Endothelial cell (in vitro differentiated cells): Measurements from ENCODE around the gene YY1. TPM values are rescaled to one million over a fixed set of nuclear protein-coding genes. Genes with fewer than 3 reads are reported as not detected.

Experiments used
- DNase-seq: peaks from one replicate; pipeline ENCODE4 v3.0.0; 2021; ENCODE audit warnings: low spot score
- H3K27ac Mint-ChIP-seq: one replicate; pipeline ENCODE4 v1.8.0; 2021; ENCODE audit warnings: mixed read lengths, inconsistent platforms; ENCODE audit not compliant: unreplicated experiment
- H3K27me3 Mint-ChIP-seq: one replicate; pipeline ENCODE4 v1.8.0; 2021; ENCODE audit warnings: mild to moderate bottlenecking, moderate library complexity, mixed read lengths, inconsistent platforms; ENCODE audit not compliant: unreplicated experiment
- H3K36me3 Mint-ChIP-seq: one replicate; pipeline ENCODE4 v1.8.0; 2021; ENCODE audit warnings: mild to moderate bottlenecking, low read depth, mixed read lengths, inconsistent platforms; ENCODE audit not compliant: unreplicated experiment
- H3K4me1 Mint-ChIP-seq: one replicate; pipeline ENCODE4 v1.8.0; 2021; ENCODE audit warnings: mild to moderate bottlenecking, mixed read lengths, inconsistent platforms; ENCODE audit not compliant: unreplicated experiment
- H3K4me3 Mint-ChIP-seq: one replicate; pipeline ENCODE4 v1.8.0; 2021; ENCODE audit warnings: mild to moderate bottlenecking, mixed read lengths, inconsistent platforms; ENCODE audit not compliant: unreplicated experiment
- H3K9me3 Mint-ChIP-seq: one replicate; pipeline ENCODE4 v1.8.0; 2021; ENCODE audit warnings: mixed read lengths, inconsistent platforms; ENCODE audit not compliant: unreplicated experiment
- CTCF ChIP-seq: fragments of 200-600 bp; sonication (generic); IDR thresholded peaks from one replicate; pipeline ENCODE4 v1.5.0; 2021; ENCODE audit warnings: antibody characterized with exemption; ENCODE audit not compliant: unreplicated experiment
- total RNA-seq: library from RNA; stranded (reverse); fragmentation: NEBNext Ultra II Directional; extraction: Animal tissue kit (Norgen Biotek cat#: 25700); gene quantifications from one replicate; pipeline ENCODE4 v1.2.1, GENCODE V29; 2021; ENCODE audit not compliant: unreplicated experiment

YY1 gene
- total RNA-seq, 1 donor from 2014 or later, result 81.7 TPM

GRCh38 chr14:100283984-100284881, 45.3 kb downstream of the YY1 start:
- no peak overlapping the region for H3K27ac Mint-ChIP-seq
- peak overlapping the region; percentile 83 for H3K4me3 Mint-ChIP-seq
- no peak for DNase-seq
- H3K4me1 Mint-ChIP-seq, result peaks cover 22% of the 10 kb centered on the region
- H3K9me3 Mint-ChIP-seq, result no peaks in the 10 kb centered on the region
- H3K36me3 Mint-ChIP-seq, result peaks cover 16% of the 10 kb centered on the region
- no peak for TF ChIP-seq CTCF
- H3K27me3 Mint-ChIP-seq, result peaks cover 18% of the 10 kb centered on the region

DNA sequence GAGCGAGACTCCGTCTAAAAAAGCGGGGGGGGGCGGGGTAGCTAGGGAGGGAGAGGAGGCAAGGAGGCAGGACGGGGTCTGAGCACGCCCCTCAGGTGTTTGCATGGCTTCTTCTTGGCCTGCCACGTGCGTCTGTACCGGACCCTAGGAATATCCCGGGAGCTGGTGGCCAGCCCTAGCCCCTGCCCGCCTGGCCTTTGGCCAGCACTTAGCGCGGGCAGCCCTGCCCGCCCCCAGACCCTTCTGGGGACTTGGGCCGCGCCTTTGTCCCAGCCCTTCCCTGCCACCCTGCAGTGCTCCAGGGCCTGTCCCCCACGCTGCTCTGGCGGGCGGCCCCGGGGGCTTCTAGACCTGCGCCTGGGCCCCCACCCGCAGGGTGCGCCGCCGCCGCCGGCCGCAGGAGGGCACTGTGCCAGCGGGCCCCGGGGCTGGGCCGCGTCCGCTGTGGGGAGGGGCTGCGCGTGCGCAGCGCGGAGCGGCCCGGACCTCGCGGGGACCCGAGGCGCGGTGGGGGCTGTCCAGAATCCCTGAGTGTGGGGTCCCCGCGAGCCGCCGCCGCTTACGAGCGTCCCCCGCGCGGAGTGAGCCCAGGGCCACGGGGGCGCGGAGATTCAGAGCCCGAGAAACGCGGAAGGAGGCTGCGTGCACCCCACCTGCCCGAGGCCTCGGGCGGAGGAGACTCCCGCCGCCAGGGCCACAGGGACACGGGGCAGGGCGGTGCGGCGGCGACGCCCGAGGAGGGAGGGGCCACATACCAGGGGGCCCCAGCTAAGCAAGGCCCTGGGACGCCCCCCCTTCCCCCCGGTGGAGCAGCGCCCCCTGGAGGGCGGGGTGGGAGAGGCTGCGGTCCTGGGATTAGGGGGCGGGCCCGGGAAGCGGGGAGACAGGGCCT, 46.3 kb downstream of the YY1 start:
- no peak overlapping the region for H3K4me3 Mint-ChIP-seq
- no peak overlapping the region for H3K27ac Mint-ChIP-seq

DNA sequence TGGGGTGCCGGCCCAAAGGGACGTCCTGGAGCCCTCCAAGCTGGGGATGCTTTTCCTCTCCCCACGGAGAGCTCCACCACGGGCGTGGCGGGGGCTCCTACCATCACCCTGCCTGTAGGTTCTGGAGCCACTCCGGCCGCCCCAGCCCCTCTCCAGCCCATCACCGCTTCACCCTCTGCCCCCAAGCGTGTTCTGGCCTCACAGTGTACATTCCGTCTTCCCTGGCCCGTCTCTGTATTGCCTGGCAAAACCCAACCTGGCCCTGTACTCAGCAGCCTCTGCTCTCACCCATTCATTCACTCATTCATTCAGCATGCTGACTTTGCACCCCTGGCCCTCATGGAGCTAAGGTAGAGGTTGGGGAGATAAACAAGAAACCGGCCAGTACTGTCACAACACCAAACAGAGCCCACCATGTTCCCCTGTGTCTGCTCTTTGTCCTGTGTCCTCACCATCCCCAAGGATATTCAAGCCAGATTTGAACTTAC, 47.0 kb downstream of the YY1 start:
- Mint-ChIP-seq H3K4me1 (peaks cover 15% of the 10 kb centered on the region), H3K27me3 (peaks cover 18% of the 10 kb centered on the region), H3K4me3 (peak overlapping the region; percentile 87), H3K27ac (peak overlapping the region; percentile 67), H3K36me3 (peaks cover 12% of the 10 kb centered on the region), H3K9me3 (no peaks in the 10 kb centered on the region)
- no peak for DNase-seq
- no peak for TF ChIP-seq CTCF

More for the DNA sequence above, 46.3 kb downstream of the YY1 start:
- peak; percentile 83 for DNase-seq
- no peaks in the 10 kb centered on the region for H3K9me3 Mint-ChIP-seq
- H3K36me3 Mint-ChIP-seq, result peaks cover 12% of the 10 kb centered on the region
- peaks cover 16% of the 10 kb centered on the region for H3K4me1 Mint-ChIP-seq
- H3K27me3 Mint-ChIP-seq, result peaks cover 16% of the 10 kb centered on the region
- peak; percentile 98 for TF ChIP-seq CTCF

- Mint-ChIP-seq H3K9me3 (no peaks in the 10 kb centered on the region), H3K27me3 (peaks cover 23% of the 10 kb centered on the region), H3K27ac (no peak overlapping the region), H3K4me3 (no peak overlapping the region), H3K36me3 (peaks cover 12% of the 10 kb centered on the region), H3K4me1 (peaks cover 15% of the 10 kb centered on the region)
- no peak for DNase-seq
- no peak for TF ChIP-seq CTCF
These were observed 47.7 kb downstream of the YY1 start for GRCh38 chr14:100286484-100287191.
